Mesenchymal stem cell (in vitro differentiated cells and primary cell): ENCODE measurements around the gene MAGED2.
"Not testable (repeated sequence)": the region's sequence is repeated elsewhere in the genome, so short reads cannot be mapped to it uniquely, and the experiment has no call there.

Source experiments
- DNase-seq: peaks from one replicate; pipeline ENCODE4 v3.0.0-alpha.2; 2013
- H2AFZ ChIP-seq: one replicate; pipeline ENCODE4 v1.6.1; 2013; ENCODE audit warnings: low read depth, mild to moderate bottlenecking, control low read depth, inconsistent platforms, low read length, moderate library complexity
- H2AK5ac ChIP-seq: 2 replicates; pipeline ENCODE4 v1.6.1; 2013; ENCODE audit warnings: low read length, moderate library complexity, mild to moderate bottlenecking, inconsistent platforms; ENCODE audit not compliant: severe bottlenecking
- H2BK120ac ChIP-seq: one replicate; pipeline ENCODE4 v1.6.1; 2013; ENCODE audit warnings: low read depth, mild to moderate bottlenecking, inconsistent platforms, low read length, moderate library complexity
- H2BK12ac ChIP-seq, 2 experiments: one replicate each; pipeline ENCODE4 v1.6.1; 2013; ENCODE audit warnings: inconsistent platforms in 2 of 2, low read length in 2 of 2, mild to moderate bottlenecking in 2 of 2, moderate library complexity in 2 of 2, control low read depth in 1 of 2
- H2BK15ac ChIP-seq: one replicate; pipeline ENCODE4 v1.6.1; 2013; ENCODE audit warnings: mild to moderate bottlenecking, low read depth, inconsistent platforms; ENCODE audit not compliant: poor library complexity, severe bottlenecking
- H2BK5ac ChIP-seq: 2 replicates; pipeline ENCODE4 v1.6.1; 2013; ENCODE audit warnings: low read depth, mild to moderate bottlenecking, low read length, control low read depth, inconsistent platforms; ENCODE audit not compliant: poor library complexity, severe bottlenecking
- H3K14ac ChIP-seq, 2 experiments: one replicate each; pipeline ENCODE4 v1.6.1; 2013; ENCODE audit warnings: inconsistent platforms in 2 of 2, low read length in 2 of 2, control low read depth in 1 of 2, mild to moderate bottlenecking in 1 of 2, moderate library complexity in 1 of 2
- H3K18ac ChIP-seq, 2 experiments: one replicate each; pipeline ENCODE4 v1.6.1; 2013; ENCODE audit warnings: inconsistent platforms in 2 of 2, low read length in 2 of 2, control low read depth in 1 of 2, low read depth in 1 of 2, mild to moderate bottlenecking in 1 of 2
- H3K23ac ChIP-seq, 2 experiments: one replicate each; pipeline ENCODE4 v1.6.1; 2013; ENCODE audit warnings: inconsistent platforms in 2 of 2, low read length in 2 of 2, mild to moderate bottlenecking in 2 of 2, moderate library complexity in 2 of 2, control low read depth in 1 of 2
- H3K27ac ChIP-seq: 2 replicates; pipeline ENCODE4 v1.5.1; 2013; ENCODE audit warnings: mild to moderate bottlenecking, moderate library complexity, low read length, control low read depth, inconsistent platforms; ENCODE audit not compliant: poor library complexity, severe bottlenecking
- H3K27me3 ChIP-seq, 2 experiments: 2 replicates each; pipeline versions ENCODE4 v1.6.1 to v1.7.0; 2013; ENCODE audit warnings: low read length in 2 of 2, mild to moderate bottlenecking in 2 of 2, moderate library complexity in 2 of 2, control low read depth in 1 of 2, inconsistent platforms in 1 of 2; ENCODE audit not compliant: control insufficient read depth in 1 of 2, insufficient read depth in 1 of 2
- H3K36me3 ChIP-seq, 2 experiments: 2 replicates each; pipeline versions ENCODE4 v1.6.1 to v1.7.0; 2013; ENCODE audit warnings: low read length in 2 of 2, control low read depth in 1 of 2, inconsistent platforms in 1 of 2, low read depth in 1 of 2, mild to moderate bottlenecking in 1 of 2; ENCODE audit not compliant: insufficient read depth in 2 of 2, control insufficient read depth in 1 of 2
- H3K4ac ChIP-seq, 2 experiments: one replicate each; pipeline ENCODE4 v1.6.1; 2013; ENCODE audit warnings: inconsistent platforms in 2 of 2, low read length in 2 of 2, mild to moderate bottlenecking in 2 of 2, moderate library complexity in 2 of 2, control low read depth in 1 of 2, low read depth in 1 of 2
- H3K4me1 ChIP-seq: 2 replicates; pipeline ENCODE4 v1.6.1; 2013; ENCODE audit warnings: low read depth, low read length, control low read depth; ENCODE audit not compliant: control insufficient read depth, insufficient read depth
- H3K4me2 ChIP-seq: 2 replicates; pipeline ENCODE4 v1.6.1; 2013; ENCODE audit warnings: low read length, mild to moderate bottlenecking, inconsistent platforms; ENCODE audit not compliant: poor library complexity, severe bottlenecking
- H3K4me3 ChIP-seq, 2 experiments: 2 replicates each; pipeline versions ENCODE4 v1.5.1 to v1.7.0; 2013; ENCODE audit warnings: low read length in 2 of 2, mild to moderate bottlenecking in 2 of 2, control low read depth in 1 of 2, low read depth in 1 of 2; ENCODE audit not compliant: insufficient read depth in 1 of 2
- H3K79me1 ChIP-seq: replicated peaks from 2 replicates; pipeline ENCODE4 v1.6.1; 2013; ENCODE audit warnings: mild to moderate bottlenecking, control low read depth, low read length, inconsistent platforms; ENCODE audit not compliant: poor library complexity, severe bottlenecking
- H3K9ac ChIP-seq: 2 replicates; pipeline ENCODE4 v1.7.0; 2013; ENCODE audit warnings: mild to moderate bottlenecking, low read length, moderate library complexity
- H3K9me3 ChIP-seq: 2 replicates; pipeline ENCODE4 v1.7.0; 2013; ENCODE audit warnings: mild to moderate bottlenecking, low read length; ENCODE audit not compliant: control insufficient read depth
- H4K8ac ChIP-seq: one replicate; pipeline ENCODE4 v1.6.1; 2013; ENCODE audit warnings: inconsistent platforms, mild to moderate bottlenecking, low read length, moderate library complexity
- H4K91ac ChIP-seq: one replicate; pipeline ENCODE4 v1.6.1; 2013; ENCODE audit warnings: mild to moderate bottlenecking, low read length, inconsistent platforms
- WGBS: methylation state at CpG from one replicate; pipeline ENCODE4 v1.1.7; 2013; ENCODE audit warnings: mixed read lengths; 5-methylcytosine and 5-hydroxymethylcytosine counted together

The MAGED2 gene

GRCh38 chrX:54838583-54838982 is 31.0 kb downstream of the MAGED2 start:
- Histone ChIP-seq H3K14ac (no peak overlapping the region), H3K9me3 (peaks cover 6% of the 10 kb centered on the region), H3K4ac (no peak overlapping the region), H3K18ac (no peak overlapping the region), H2BK12ac (no peak overlapping the region), H2BK120ac (no peak overlapping the region), H2BK15ac (no peak overlapping the region), H3K36me3 (no peaks in the 10 kb centered on the region), H3K79me1 (no peaks in the 10 kb centered on the region), H2AK5ac (no peak overlapping the region), H2BK5ac (no peak overlapping the region), H3K23ac (no peak overlapping the region), H4K8ac (no peak overlapping the region), H4K91ac (no peak overlapping the region), H2AFZ (no peak overlapping the region), H3K4me1 (no peaks in the 10 kb centered on the region), H3K9ac (no peak overlapping the region), H3K27ac (no peak overlapping the region), H3K4me2 (no peak overlapping the region), H3K27me3 (peaks cover 0 to 30% of the 10 kb centered on the region in 2 experiments), H3K4me3 (no peak overlapping the region)
- WGBS = 90% methylated on average over 2 of the region's 3 CpGs
- no peak for DNase-seq

DNA sequence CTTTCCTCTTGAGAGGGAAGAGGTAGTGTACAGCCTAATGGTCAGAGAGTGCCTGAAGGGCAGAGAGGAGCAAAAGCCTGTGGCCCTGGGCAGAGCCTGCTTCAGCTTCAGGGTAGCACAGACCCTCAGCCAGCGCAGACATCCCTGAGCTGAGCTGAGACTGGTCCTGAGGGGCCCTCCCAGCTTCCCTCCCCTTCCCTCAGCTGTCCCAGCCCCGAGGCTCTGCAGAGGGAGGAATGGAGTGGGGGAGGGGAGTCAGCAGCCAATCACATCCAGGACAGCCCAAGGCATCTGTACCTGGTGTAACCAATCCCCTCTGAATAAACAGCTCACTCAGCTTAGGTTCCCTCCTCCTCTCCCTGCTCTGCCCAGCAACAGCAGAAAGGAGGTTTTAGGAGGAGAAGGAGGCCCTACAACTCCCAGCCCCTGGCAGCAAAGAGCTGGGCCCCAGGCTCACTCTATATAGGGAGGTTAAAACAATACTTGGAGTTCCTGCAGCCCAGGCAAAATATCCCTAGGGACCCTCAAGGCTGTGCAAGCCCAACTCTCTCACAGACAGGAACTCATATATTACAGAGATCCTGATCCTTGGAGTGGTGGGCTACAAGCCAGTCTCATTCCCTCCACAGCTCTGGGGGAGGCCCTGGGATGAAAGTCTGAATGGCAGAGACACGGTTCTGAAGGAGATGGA is 33.8 kb downstream of the MAGED2 start:
- not testable (repeated sequence) for H3K18ac ChIP-seq, H3K23ac ChIP-seq, H2BK15ac ChIP-seq, H4K91ac ChIP-seq, H2AFZ ChIP-seq, H3K4me2 ChIP-seq, H3K36me3 ChIP-seq, H3K4ac ChIP-seq, H3K9me3 ChIP-seq, H4K8ac ChIP-seq, H3K14ac ChIP-seq, H3K4me1 ChIP-seq, H3K9ac ChIP-seq, H2BK120ac ChIP-seq, H3K79me1 ChIP-seq, H3K27ac ChIP-seq, H2AK5ac ChIP-seq, H3K4me3 ChIP-seq, H2BK12ac ChIP-seq, H2BK5ac ChIP-seq
- H3K27me3 ChIP-seq = peaks cover 0 to 29% of the 10 kb centered on the region in 2 experiments
- DNase-seq = peak; percentile 7
- 0% methylated on average over 1 of the region's 3 CpGs for WGBS

DNA sequence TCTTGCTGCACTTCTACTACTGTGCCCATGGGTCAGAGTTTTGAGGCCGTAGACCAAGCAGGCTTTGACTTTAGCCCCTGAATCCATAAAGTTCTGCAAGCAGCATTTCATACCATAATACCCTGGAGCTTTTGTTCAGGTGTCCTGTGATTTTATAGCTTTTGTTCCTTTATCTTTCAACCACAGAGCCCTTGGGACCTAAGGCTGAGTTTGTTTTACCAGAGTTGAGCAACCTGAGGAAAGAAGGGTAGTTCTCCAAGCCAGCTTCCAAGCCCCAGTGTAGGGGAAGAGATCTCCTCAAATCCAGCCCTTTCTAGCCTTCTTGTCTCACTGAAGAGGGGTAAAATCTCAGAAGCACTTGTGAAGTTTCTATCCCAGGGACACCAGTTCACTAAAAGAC is 35.1 kb downstream of the MAGED2 start:
- 33% methylated on average over 1 of the region's 1 CpG for WGBS
- DNase-seq = no peak
- no peak overlapping the region for H4K8ac ChIP-seq
- H2BK12ac ChIP-seq = no peak overlapping the region
- no peaks in the 10 kb centered on the region for H3K4me1 ChIP-seq
- H3K27me3 ChIP-seq = peaks cover 0 to 24% of the 10 kb centered on the region in 2 experiments
- no peak overlapping the region for H2BK120ac ChIP-seq
- no peak overlapping the region for H3K9ac ChIP-seq
- no peak overlapping the region for H3K18ac ChIP-seq
- no peak overlapping the region for H3K4me2 ChIP-seq
- H3K79me1 ChIP-seq = no peaks in the 10 kb centered on the region
- no peak overlapping the region for H4K91ac ChIP-seq
- no peak overlapping the region for H3K27ac ChIP-seq
- no peak overlapping the region for H3K4ac ChIP-seq
- H2BK5ac ChIP-seq = no peak overlapping the region
- H2AK5ac ChIP-seq = no peak overlapping the region
- H3K36me3 ChIP-seq = no peaks in the 10 kb centered on the region
- H3K4me3 ChIP-seq = no peak overlapping the region
- no peak overlapping the region for H3K23ac ChIP-seq
- no peak overlapping the region for H3K14ac ChIP-seq
- no peak overlapping the region for H2BK15ac ChIP-seq
- H2AFZ ChIP-seq = no peak overlapping the region
- H3K9me3 ChIP-seq = peaks cover 2% of the 10 kb centered on the region

DNA sequence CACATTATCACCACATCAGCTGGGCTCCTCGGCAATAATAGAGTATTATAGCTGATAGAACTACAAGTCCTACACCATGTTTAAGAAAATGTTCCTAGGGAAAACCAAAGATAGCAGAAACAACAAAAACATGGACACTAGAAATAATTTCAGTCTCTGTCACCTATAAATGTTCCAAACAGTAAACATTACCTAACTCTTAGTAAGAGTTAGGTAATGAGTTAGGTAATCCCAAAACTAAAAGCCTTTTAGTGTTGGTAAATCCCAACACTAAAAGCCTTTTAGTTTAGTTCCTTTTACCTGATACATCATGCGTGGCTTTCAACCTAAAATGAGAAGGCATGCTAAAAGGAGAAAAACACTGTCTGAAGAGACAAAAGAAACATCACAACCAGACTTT is 35.5 kb downstream of the MAGED2 start:
- no peak for DNase-seq
- no peaks in the 10 kb centered on the region for H3K4me1 ChIP-seq
- H2BK120ac ChIP-seq = no peak overlapping the region
- H3K27me3 ChIP-seq = peaks cover 0 to 24% of the 10 kb centered on the region in 2 experiments
- H2AFZ ChIP-seq = no peak overlapping the region
- H3K14ac ChIP-seq = no peak overlapping the region
- no peak overlapping the region for H4K8ac ChIP-seq
- no peaks in the 10 kb centered on the region for H3K36me3 ChIP-seq
- H4K91ac ChIP-seq = no peak overlapping the region
- H3K9ac ChIP-seq = no peak overlapping the region
- H3K4me3 ChIP-seq = no peak overlapping the region
- no peak overlapping the region for H2BK15ac ChIP-seq
- no peak overlapping the region for H2AK5ac ChIP-seq
- no peak overlapping the region for H2BK12ac ChIP-seq
- H3K4me2 ChIP-seq = no peak overlapping the region
- no peak overlapping the region for H2BK5ac ChIP-seq
- no CpG with 5 or more reads among the region's 2 CpGs for WGBS
- no peak overlapping the region for H3K18ac ChIP-seq
- H3K23ac ChIP-seq = no peak overlapping the region
- H3K9me3 ChIP-seq = peaks cover 2% of the 10 kb centered on the region
- no peak overlapping the region for H3K4ac ChIP-seq
- no peak overlapping the region for H3K27ac ChIP-seq
- H3K79me1 ChIP-seq = no peaks in the 10 kb centered on the region
